Measurements from ENCODE around the gene SNX9. TPM values are rescaled to one million over a fixed set of nuclear protein-coding genes. Genes with fewer than 3 reads are reported as not detected.
A peak's percentile ranks its signal among the peaks of the same experiment; 100 is the strongest.

SNX9 gene
- total RNA-seq, 1 experiment from 2014 or later, result not detected

- Histone ChIP-seq H3K36me3 (ENCODE audit: insufficient read depth, low read length) (no peaks in the 10 kb centered on the region), H2AFZ (ENCODE audit: low read length) (no peak overlapping the region), H3K27me3 (ENCODE audit: low read length) (no peaks in the 10 kb centered on the region), H3K4me3 (ENCODE audit: low read length) (no peak overlapping the region), H3K9me3 (ENCODE audit: low read length) (no peaks in the 10 kb centered on the region), H3K9me2 (replicated peaks; ENCODE audit: insufficient read depth, low read length) (no peaks in the 10 kb centered on the region), H3K4me2 (ENCODE audit: low read depth, low read length, poor library complexity, severe bottlenecking) (no peak overlapping the region), H3K27ac (ENCODE audit: low read length) (no peak overlapping the region), H4K20me1 (ENCODE audit: insufficient read depth, low read depth, low read length) (no peaks in the 10 kb centered on the region), H3K9ac (ENCODE audit: low read length) (no peak overlapping the region), H3K4me1 (ENCODE audit: low read length) (peaks cover 3% of the 10 kb centered on the region), H3K79me2 (ENCODE audit: low read length) (no peaks in the 10 kb centered on the region)
- no peak for DNase-seq
These were observed 153.5 kb downstream of the SNX9 start for GRCh38 chr6:157976345-157977175.

GRCh38 chr6:157977176-157977804, 154.2 kb downstream of the SNX9 start:
- no peak overlapping the region for H3K4me3 ChIP-seq (ENCODE audit: low read length)
- H3K4me1 ChIP-seq (ENCODE audit: low read length), result peaks cover 10% of the 10 kb centered on the region
- H3K9ac ChIP-seq (ENCODE audit: low read length), result no peak overlapping the region
- no peaks in the 10 kb centered on the region for H3K79me2 ChIP-seq (ENCODE audit: low read length)
- no peaks in the 10 kb centered on the region for H4K20me1 ChIP-seq (ENCODE audit: insufficient read depth, low read depth, low read length)
- no peak overlapping the region for H3K27ac ChIP-seq (ENCODE audit: low read length)
- H3K4me2 ChIP-seq (ENCODE audit: low read depth, low read length, poor library complexity, severe bottlenecking), result no peak overlapping the region
- no peak overlapping the region for H2AFZ ChIP-seq (ENCODE audit: low read length)
- H3K9me3 ChIP-seq (ENCODE audit: low read length), result no peaks in the 10 kb centered on the region
- no peak for DNase-seq
- no peaks in the 10 kb centered on the region for H3K27me3 ChIP-seq (ENCODE audit: low read length)
- H3K9me2 ChIP-seq (replicated peaks; ENCODE audit: insufficient read depth, low read length), result no peaks in the 10 kb centered on the region
- no peaks in the 10 kb centered on the region for H3K36me3 ChIP-seq (ENCODE audit: insufficient read depth, low read length)

- no peak for DNase-seq
- H3K4me1 ChIP-seq (ENCODE audit: low read length), result peaks cover 13% of the 10 kb centered on the region
- no peak overlapping the region for H3K27ac ChIP-seq (ENCODE audit: low read length)
- H3K9me2 ChIP-seq (replicated peaks; ENCODE audit: insufficient read depth, low read length), result no peaks in the 10 kb centered on the region
- no peak overlapping the region for H3K4me2 ChIP-seq (ENCODE audit: low read depth, low read length, poor library complexity, severe bottlenecking)
- no peak overlapping the region for H3K9ac ChIP-seq (ENCODE audit: low read length)
- H3K4me3 ChIP-seq (ENCODE audit: low read length), result no peak overlapping the region
- no peaks in the 10 kb centered on the region for H3K79me2 ChIP-seq (ENCODE audit: low read length)
- no peaks in the 10 kb centered on the region for H3K36me3 ChIP-seq (ENCODE audit: insufficient read depth, low read length)
- 0 out of 2 replicates have a peak, but pooled peaks cover 4% of the 10 kb centered on the region for H3K27me3 ChIP-seq (ENCODE audit: low read length)
- H3K9me3 ChIP-seq (ENCODE audit: low read length), result no peaks in the 10 kb centered on the region
- 0 out of 2 replicates have a peak, but pooled peaks cover 4% of the 10 kb centered on the region for H4K20me1 ChIP-seq (ENCODE audit: insufficient read depth, low read depth, low read length)
- no peak overlapping the region for H2AFZ ChIP-seq (ENCODE audit: low read length)
These were observed 155.2 kb downstream of the SNX9 start for GRCh38 chr6:157978021-157978783.

GRCh38 chr6:157980288-157981131, 157.5 kb downstream of the SNX9 start:
- Histone ChIP-seq H3K9ac (ENCODE audit: low read length) (no peak overlapping the region), H2AFZ (ENCODE audit: low read length) (no peak overlapping the region), H3K4me1 (ENCODE audit: low read length) (peaks cover 13% of the 10 kb centered on the region), H3K4me2 (ENCODE audit: low read depth, low read length, poor library complexity, severe bottlenecking) (no peak overlapping the region), H3K9me2 (replicated peaks; ENCODE audit: insufficient read depth, low read length) (no peaks in the 10 kb centered on the region), H4K20me1 (ENCODE audit: insufficient read depth, low read depth, low read length) (0 out of 2 replicates have a peak, but pooled peaks cover 4% of the 10 kb centered on the region), H3K79me2 (ENCODE audit: low read length) (no peaks in the 10 kb centered on the region), H3K9me3 (ENCODE audit: low read length) (no peaks in the 10 kb centered on the region), H3K27ac (ENCODE audit: low read length) (no peak overlapping the region), H3K4me3 (ENCODE audit: low read length) (no peak overlapping the region), H3K36me3 (ENCODE audit: insufficient read depth, low read length) (no peaks in the 10 kb centered on the region), H3K27me3 (ENCODE audit: low read length) (0 out of 2 replicates have a peak, but pooled peaks cover 4% of the 10 kb centered on the region)
- no peak for DNase-seq

- Histone ChIP-seq H3K27ac (ENCODE audit: low read length) (no peak overlapping the region), H2AFZ (ENCODE audit: low read length) (no peak overlapping the region), H3K4me1 (ENCODE audit: low read length) (peaks cover 13% of the 10 kb centered on the region)
These were observed 158.0 kb downstream of the SNX9 start for GRCh38 chr6:157981132-157981394.

GRCh38 chr6:157981395-157982101, 158.5 kb downstream of the SNX9 start, which contains the start of gene SYNJ2:
Gene SYNJ2 (plus strand): TSS chr6:157981863. CDS start chr6:157981962, 99 bp downstream.
- DNase-seq, result peak; percentile 73
- H3K4me2 ChIP-seq (ENCODE audit: low read depth, low read length, poor library complexity, severe bottlenecking), result peak within 1 kb of the TSS; percentile 86
- H3K9ac ChIP-seq (ENCODE audit: low read length), result peak within 1 kb of the TSS; percentile 57
- peak within 1 kb of the TSS; percentile 74 for H3K4me3 ChIP-seq (ENCODE audit: low read length)
- no peaks in the 10 kb centered on the region for H3K9me2 ChIP-seq (replicated peaks; ENCODE audit: insufficient read depth, low read length)
- H3K27me3 ChIP-seq (ENCODE audit: low read length), result 0 out of 2 replicates have a peak, but pooled peaks cover 4% of the 10 kb centered on the region
- no peaks in the 10 kb centered on the region for H3K36me3 ChIP-seq (ENCODE audit: insufficient read depth, low read length)
- H2AFZ ChIP-seq (ENCODE audit: low read length), result peak within 1 kb of the TSS; percentile 91
- H4K20me1 ChIP-seq (ENCODE audit: insufficient read depth, low read depth, low read length), result 0 out of 2 replicates have a peak, but pooled peaks cover 4% of the 10 kb centered on the region
- H3K79me2 ChIP-seq (ENCODE audit: low read length), result no peaks in the 10 kb centered on the region
- no peaks in the 10 kb centered on the region for H3K9me3 ChIP-seq (ENCODE audit: low read length)
- H3K27ac ChIP-seq (ENCODE audit: low read length), result no peak within 1 kb of the TSS
- H3K4me1 ChIP-seq (ENCODE audit: low read length), result peaks cover 13% of the 10 kb centered on the region

More at GRCh38 chr6:157981132-157981394, 158.0 kb downstream of the SNX9 start:
- no peaks in the 10 kb centered on the region for H3K9me2 ChIP-seq (replicated peaks; ENCODE audit: insufficient read depth, low read length)
- H3K4me2 ChIP-seq (ENCODE audit: low read depth, low read length, poor library complexity, severe bottlenecking), result peak overlapping the region; percentile 86
- 0 out of 2 replicates have a peak, but pooled peaks cover 4% of the 10 kb centered on the region for H4K20me1 ChIP-seq (ENCODE audit: insufficient read depth, low read depth, low read length)
- no peak for DNase-seq
- no peaks in the 10 kb centered on the region for H3K9me3 ChIP-seq (ENCODE audit: low read length)
- H3K36me3 ChIP-seq (ENCODE audit: insufficient read depth, low read length), result no peaks in the 10 kb centered on the region
- H3K79me2 ChIP-seq (ENCODE audit: low read length), result no peaks in the 10 kb centered on the region
- H3K27me3 ChIP-seq (ENCODE audit: low read length), result 0 out of 2 replicates have a peak, but pooled peaks cover 4% of the 10 kb centered on the region
- peak overlapping the region; percentile 74; the same call in 1 of the 2 replicates for H3K4me3 ChIP-seq (ENCODE audit: low read length)
- H3K9ac ChIP-seq (ENCODE audit: low read length), result 0 out of 2 replicates have a peak overlapping the region, but pooled peaks have one; percentile 57

- Histone ChIP-seq H3K9me2 (replicated peaks; ENCODE audit: insufficient read depth, low read length) (no peaks in the 10 kb centered on the region), H3K27me3 (ENCODE audit: low read length) (0 out of 2 replicates have a peak, but pooled peaks cover 4% of the 10 kb centered on the region), H3K4me2 (ENCODE audit: low read depth, low read length, poor library complexity, severe bottlenecking) (peak overlapping the region; percentile 86), H3K4me1 (ENCODE audit: low read length) (peaks cover 13% of the 10 kb centered on the region), H3K9me3 (ENCODE audit: low read length) (no peaks in the 10 kb centered on the region), H3K9ac (ENCODE audit: low read length) (peak overlapping the region; percentile 57), H4K20me1 (ENCODE audit: insufficient read depth, low read depth, low read length) (0 out of 2 replicates have a peak, but pooled peaks cover 4% of the 10 kb centered on the region), H3K27ac (ENCODE audit: low read length) (no peak overlapping the region), H3K79me2 (ENCODE audit: low read length) (no peaks in the 10 kb centered on the region), H3K36me3 (ENCODE audit: insufficient read depth, low read length) (no peaks in the 10 kb centered on the region), H3K4me3 (ENCODE audit: low read length) (peak overlapping the region; percentile 74), H2AFZ (ENCODE audit: low read length) (peak overlapping the region; percentile 91)
- no peak for DNase-seq
These were observed 159.1 kb downstream of the SNX9 start for GRCh38 chr6:157982102-157982562.

All from Karpas-422 (cell line).